ENCODE results near the gene POSTN.

DNA sequence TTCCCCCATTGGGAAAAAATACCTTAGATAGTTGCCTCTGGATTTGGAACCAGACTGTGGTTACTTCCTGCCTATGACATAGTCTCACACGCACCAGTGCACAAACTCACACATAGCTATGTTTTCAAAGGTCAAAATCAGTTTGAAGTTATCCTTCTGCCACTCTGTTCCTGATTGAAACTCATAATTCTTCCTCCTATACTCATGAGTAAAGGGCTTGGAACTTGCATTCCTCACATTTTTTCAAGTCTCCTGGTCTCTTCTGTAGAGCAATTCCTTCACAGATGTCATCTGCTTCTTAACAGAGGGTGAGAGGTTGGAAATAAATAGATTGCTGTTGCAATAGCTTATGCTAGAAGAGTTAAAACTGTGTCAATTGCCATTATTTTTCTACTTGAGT lies 18.6 kb upstream of the POSTN start:
- TF ChIP-seq CTCF (conservative IDR thresholded peaks at IDR 0.05) (no peak), ZFX (IDR thresholded peaks at IDR 0.05) (no peak)
